Measurements from ENCODE around the gene RAB9B.
"Not testable (repeated sequence)": the region's sequence is repeated elsewhere in the genome, so short reads cannot be mapped to it uniquely, and the experiment has no call there.

The RAB9B gene

DNA sequence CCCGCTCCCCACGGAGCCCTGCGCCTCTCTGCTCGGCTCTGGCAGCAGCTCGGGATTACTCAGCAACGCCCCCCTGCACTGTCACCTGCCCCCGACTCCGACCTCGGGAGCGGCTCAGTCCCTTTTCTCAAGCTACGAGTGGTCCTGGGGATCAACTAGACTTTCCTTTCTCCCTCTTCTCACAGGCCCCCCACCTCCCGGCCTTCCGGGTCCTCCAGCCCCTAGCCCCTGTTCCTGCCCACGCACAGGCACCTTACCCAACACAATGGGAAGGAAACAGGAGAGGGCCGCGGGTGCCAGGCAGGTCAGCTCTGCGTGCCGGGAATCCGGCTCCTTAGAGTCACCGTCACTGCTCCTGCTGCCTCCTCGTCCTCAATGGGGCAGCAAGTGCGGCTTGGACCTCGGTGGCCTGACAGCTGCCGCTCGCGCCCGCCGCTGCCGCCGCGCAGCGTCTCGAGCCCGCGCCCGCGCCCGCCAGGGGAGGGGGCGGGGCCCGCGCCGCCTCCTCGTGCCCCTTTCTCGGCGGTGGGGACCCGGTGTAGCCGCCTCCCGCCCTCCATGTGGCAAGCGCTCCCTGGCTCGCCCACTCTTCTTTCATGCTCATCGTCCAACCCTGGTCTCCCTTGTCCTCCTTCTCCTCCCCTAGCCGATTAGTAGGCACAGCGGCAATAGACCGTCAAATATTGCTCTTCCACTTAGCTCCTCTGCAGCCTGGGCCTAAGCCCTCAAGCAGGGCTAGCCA is at the start of gene RAB9B:
Gene RAB9B (minus strand): TSS at position 455 of the 742 bp plus-strand sequence. CDS start 6,473 bp downstream, outside the sequence.
- DNase-seq = peak; percentile 77

- no peak for DNase-seq
Observed at GRCh38 chrX:103879339-103879738, 47.3 kb upstream of the RAB9B start.

DNA sequence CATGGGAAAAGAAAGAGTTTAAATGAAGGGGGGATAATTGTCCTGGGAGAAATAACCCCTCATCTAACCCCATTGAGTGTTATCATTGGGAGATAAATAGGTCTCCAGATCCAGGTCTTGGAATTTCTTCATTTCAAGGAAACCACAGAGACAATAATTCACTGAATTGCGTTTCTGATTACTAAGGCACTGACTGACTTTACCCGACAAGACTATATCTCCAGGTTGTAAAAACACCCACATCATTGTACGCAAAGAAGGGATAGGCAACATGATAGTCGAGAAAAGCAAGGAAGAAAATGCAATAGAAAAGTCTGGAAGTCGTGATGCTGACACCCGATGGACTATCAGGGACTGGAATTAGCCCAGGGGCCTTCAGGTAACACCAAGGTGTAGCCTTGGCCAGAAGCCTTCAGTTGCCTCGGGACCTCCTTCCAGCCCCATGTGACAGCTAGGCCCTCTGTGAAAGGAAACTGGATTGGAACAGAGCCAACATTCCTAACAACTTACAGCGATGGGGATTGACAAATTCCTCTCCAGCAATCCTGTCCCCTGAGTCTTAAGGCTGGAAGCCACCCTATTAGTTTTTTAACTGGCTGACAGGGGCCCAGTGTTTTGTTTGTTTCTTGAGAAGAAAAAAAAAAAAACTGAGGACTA is 46.5 kb upstream of the RAB9B start:
- no peak for DNase-seq

DNA sequence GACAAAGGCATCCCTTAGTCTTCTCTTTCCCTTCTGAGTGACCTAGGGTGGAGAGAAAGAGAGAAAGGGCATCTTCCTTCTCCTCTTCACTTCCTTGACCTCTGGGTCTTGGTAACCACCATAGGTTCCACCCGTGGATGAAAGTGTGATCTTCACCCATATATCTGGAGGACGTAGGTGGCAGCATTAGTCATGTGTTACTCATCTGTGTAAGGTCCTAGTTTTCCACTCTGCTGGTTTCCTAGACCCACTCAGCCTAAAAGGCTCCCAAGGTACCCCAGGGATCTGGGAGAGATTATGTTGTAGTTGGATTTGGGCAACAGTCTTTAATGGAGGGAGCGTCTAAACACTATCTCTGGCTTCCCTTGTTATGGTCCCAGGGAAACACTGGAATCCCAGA is 45.5 kb upstream of the RAB9B start:
- no peak for DNase-seq

DNA sequence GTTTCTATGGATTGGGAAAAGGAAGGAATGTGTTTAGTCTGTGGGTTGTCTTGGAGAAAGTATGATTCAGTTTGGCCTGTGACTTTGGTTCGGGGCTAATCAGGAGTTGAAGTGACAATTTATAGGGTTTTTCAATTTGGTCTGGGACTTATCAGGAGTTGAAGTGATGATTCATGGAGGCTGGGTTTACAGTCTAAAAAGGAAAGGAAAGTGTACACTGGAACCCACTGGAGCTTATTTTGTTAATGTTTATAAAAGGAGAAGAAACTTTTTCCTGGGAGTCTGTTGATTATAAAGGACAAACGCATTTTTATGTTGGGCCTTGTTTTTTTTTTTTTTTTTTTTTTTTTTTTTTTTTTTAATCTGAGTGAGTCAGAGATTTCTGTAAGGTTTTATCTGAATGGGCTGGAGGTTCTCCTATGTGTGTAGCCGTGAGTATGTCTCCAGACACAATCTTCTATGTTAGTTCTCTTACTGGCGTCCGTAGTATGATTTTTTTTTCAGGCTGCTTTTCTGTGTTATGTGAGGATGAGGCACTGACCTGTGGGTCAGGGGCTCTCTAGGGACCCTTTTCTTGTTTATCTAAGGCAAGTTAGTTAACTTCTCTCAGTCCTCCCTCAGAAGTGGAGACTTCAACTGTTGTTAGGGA is 33.0 kb upstream of the RAB9B start:
- no peak for DNase-seq

GRCh38 chrX:103864149-103864548 is 32.1 kb upstream of the RAB9B start:
- DNase-seq = no peak

- no peak for DNase-seq
Observed at GRCh38 chrX:103861200-103861599, 29.1 kb upstream of the RAB9B start.

DNA sequence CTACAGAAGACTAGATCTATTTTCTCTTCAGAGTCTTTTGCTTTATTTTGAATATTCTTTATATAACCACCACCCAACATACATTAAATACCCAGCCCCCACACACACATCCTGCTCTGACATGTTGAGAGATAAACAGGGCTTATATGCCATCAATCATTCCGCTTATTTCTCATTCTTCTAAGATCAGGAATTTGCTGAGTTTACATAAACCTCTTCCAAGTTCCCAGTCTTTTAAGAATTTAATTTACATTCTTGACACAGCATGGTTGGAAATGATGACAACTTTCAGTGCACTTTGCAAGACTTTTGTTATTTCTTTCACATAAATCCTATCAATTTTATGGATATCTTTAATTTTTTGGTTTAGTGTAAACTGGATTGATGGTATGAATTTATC is 17.5 kb upstream of the RAB9B start:
- DNase-seq = no peak

- no peak for DNase-seq
Observed at GRCh38 chrX:103847174-103847870, 15.3 kb upstream of the RAB9B start.

DNA sequence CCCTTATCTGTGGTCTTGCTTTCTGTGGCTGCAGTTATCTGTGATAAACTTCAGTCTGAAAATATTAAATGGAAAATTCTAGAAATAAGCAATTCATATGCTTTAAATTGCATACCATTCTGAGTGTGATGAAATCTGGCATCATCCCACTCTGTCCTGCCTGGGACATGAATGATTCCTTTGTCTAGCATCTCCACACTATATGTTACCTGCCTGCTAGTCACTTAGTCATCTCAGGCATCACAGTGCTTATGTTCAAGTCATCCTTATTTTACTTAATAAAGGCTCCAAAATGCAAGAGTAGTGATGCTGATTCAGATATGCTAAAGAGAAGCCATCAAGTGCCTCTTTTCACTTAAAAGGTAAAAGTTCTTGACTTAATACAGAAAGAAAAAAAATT is 14.3 kb upstream of the RAB9B start:
- DNase-seq = no peak

DNA sequence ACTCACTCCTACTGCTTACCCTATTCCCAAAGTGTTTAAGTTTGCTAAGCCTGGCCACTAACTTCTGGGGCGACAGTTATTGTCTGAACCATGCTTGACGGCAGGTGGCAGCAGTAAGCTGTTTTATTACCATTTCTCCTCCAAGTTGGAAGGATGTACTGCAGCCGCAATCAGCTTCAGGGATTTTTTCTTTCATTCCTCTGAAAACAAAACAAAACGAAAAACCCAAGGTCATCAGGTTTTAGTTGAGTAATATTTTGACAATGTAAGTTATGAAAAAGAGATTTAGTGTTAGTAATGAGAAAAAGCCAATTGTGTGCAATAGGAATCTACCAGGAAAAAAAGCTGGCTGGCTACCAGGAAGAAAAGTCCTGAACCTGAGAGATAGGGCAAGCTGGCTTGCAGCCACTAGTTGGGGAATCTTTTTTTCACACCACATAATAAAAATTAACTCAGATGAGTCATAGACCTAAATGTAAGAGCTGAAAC is 13.2 kb upstream of the RAB9B start:
- DNase-seq = peak; percentile 54

DNA sequence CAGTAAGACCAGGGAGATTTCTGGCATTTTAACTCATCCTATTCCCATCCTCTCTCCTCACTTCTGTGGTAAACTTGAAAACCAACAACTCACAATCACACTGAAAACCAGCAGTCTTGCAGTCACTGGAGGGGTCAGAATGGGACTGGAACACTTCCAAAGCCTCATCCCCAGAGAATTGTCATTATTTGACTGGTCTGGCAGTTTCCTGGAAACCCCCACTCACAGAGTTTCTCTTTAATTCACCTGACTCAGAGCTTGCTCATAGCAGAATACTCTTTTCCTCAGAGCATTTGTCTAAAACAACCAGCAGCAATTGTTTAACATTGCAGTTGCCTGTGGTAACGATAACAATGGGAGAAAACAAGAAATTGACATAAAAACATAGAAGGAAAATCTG is 7.3 kb upstream of the RAB9B start:
- no peak for DNase-seq

- DNase-seq = no peak
Observed at GRCh38 chrX:103831342-103831802, 685 bp downstream of the RAB9B start.

DNA sequence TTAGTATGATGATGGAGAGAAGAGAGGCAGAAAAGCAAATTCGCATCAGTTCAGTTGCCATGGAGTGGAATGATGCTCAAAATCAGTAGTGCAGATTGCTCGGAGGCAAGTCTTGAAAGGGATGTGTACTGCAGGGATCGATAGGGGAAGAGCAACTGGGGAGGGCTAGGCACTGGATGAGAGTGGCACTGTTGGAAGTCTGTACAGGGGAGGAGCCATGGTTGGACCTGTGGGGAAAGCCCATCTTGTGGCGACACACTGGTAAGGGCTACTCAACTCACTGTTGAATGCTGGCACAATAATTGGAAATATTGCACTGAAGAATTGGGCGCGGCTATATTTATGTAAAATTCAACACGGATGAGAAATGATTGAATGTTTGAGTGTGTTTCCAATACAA is 1.2 kb downstream of the RAB9B start:
- no peak for DNase-seq

- DNase-seq = no peak
Observed at GRCh38 chrX:103828529-103828928, 3.5 kb downstream of the RAB9B start.

- no peak for DNase-seq
Observed at GRCh38 chrX:103825881-103826280, 6.2 kb downstream of the RAB9B start.

DNA sequence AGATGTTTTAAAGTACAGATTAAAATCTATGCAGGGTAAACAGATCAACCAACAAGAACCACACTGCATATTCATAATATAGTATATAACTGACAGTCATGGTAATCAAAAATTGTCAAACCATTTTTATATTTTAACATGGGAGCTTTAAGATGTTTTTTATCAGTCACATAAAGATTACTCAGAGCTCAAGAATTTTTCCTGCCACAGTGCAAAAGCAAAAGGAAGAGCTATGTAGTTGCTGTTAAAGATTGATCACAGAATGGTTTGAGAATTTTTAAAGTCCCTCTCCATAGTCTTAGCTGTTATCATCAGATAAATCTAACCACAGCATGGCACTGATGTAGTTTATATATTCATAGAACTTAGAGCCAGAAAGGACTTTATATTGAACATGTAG is 8.5 kb downstream of the RAB9B start:
- DNase-seq = no peak

DNA sequence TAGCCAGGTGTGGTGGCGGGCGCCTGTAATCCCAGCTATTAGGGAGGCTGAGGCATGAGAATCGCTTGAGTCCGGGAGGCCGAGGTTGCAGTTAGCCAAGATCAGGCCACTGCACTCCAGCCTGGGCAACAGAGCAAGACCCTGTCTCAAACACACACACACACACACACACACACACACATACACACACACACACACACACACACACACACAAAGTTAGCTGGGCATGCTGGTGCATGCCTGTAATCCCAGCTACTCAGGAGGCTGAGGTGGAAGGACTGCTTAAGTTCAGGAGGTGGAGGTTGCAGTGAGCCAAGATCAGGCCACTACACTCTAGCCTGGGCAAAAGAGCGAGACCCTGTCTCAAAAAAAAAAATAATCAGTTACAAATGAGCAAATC is 11.3 kb downstream of the RAB9B start:
- DNase-seq = not testable (repeated sequence)

GRCh38 chrX:103818842-103819619 is 13.0 kb downstream of the RAB9B start:
- no peak for DNase-seq

- DNase-seq = no peak
Observed at GRCh38 chrX:103817502-103817901, 14.6 kb downstream of the RAB9B start.

DNA sequence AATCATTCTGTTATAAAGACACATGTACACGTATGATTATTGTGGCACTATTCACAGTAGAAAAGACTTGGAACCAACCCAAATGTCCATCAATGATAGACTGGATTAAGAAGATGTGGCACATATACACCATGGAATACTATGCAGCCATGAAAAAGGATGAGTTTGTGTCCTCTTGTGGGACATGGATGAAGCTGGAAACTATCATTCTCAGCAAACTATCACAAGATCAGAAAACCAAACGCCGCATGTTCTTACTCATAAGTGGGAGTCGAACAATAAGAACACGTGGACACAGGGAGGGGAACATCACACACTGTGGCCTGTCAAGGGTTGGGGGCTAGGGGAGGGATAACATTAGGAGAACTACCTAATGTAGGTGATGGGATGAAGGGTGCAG is 15.0 kb downstream of the RAB9B start:
- not testable (repeated sequence) for DNase-seq

- DNase-seq = no peak
Observed at GRCh38 chrX:103811858-103812257, 20.2 kb downstream of the RAB9B start.

All from activated CD8-positive, alpha-beta memory T cell treated with anti-CD3 and anti-CD28 coated beads, Interleukin-2, amount 50 U/mL, for 48 hours (primary cell).